ENCODE measurements around the gene LHFPL2. TPM values are rescaled to one million over a fixed set of nuclear protein-coding genes. Genes with fewer than 3 reads are reported as not detected.

The LHFPL2 gene
- total and polyA plus RNA-seq, 9 of the 15 experiments (the other 6 are each of a cell fraction or from before 2014, with no cell fraction given): 1.0 to 6.6 (median 4.6) TPM

- POLR2A ChIA-PET: interaction anchor here (0.7 to 1.6 kb wide), 4 partner anchors 8 to 276 kb away, joined by 3 to 5 read pairs (median 3); no protein-coding TSS in a partner anchor
- 25% methylated on average over 2 of the region's 2 CpGs for WGBS (ENCODE audit: insufficient coverage, low coverage, missing lambda C conversion rate)
- in situ Hi-C loops (cut with MboI) (loop anchor here (5.0 kb wide), 1 partner anchor 66 kb away; no protein-coding TSS in a partner anchor), intact Hi-C loops (cut with micrococcal nuclease) (no loop called here)
- TF ChIP-seq HDAC3 (IDR thresholded peaks at IDR 0.05; ENCODE audit: borderline replicate concordance, partially characterized antibody): no peak
- no peak for TF ChIP-seq ERF (CRISPR knock-in tag; IDR thresholded peaks at IDR 0.05)
- no peak for TF ChIP-seq POLR2AphosphoS5 (IDR thresholded peaks at IDR 0.05; ENCODE audit: control insufficient read depth, insufficient read depth, low read depth, low read length)
- no peak for TF ChIP-seq ZNF24 (IDR thresholded peaks at IDR 0.05)
- no peak for TF ChIP-seq ZNF282 (CRISPR knock-in tag; IDR thresholded peaks at IDR 0.05)
- TF ChIP-seq NRF1 (conservative IDR thresholded peaks at IDR 0.05 in 1 of 2, IDR thresholded peaks at IDR 0.05 in 1 of 2): no peak
- TF ChIP-seq E2F1 (CRISPR knock-in tag; IDR thresholded peaks at IDR 0.05): no peak
- no peak for TF ChIP-seq BDP1 (IDR thresholded peaks at IDR 0.05; ENCODE audit: insufficient read depth, insufficient read length)
- TF ChIP-seq ZBTB9 (CRISPR knock-in tag; IDR thresholded peaks at IDR 0.05): no peak
- TF ChIP-seq TFE3 (CRISPR knock-in tag; IDR thresholded peaks at IDR 0.05): no peak
- TF ChIP-seq IRF2 (CRISPR knock-in tag; IDR thresholded peaks at IDR 0.05): no peak
- no peak for TF ChIP-seq HNRNPUL1 (IDR thresholded peaks at IDR 0.05; ENCODE audit: low read length)
- no peak for TF ChIP-seq GABPB1 (CRISPR knock-in tag; IDR thresholded peaks at IDR 0.05)
- no peaks in the 10 kb centered on the region for H3K27me3 ChIP-seq (ENCODE audit: control insufficient read depth in 2 of 2, insufficient read depth in 2 of 2, low read length in 2 of 2)
- no peak for DNase-seq (ENCODE audit: extremely low read depth in 1 of 4, low spot score in 3 of 4)
- FAIRE-seq: no peak
- BruUV-seq (replicated peaks): no TSS peak
- no peak overlapping the region for H3K9ac ChIP-seq (ENCODE audit: insufficient read depth in 1 of 2, low read depth in 2 of 2, low read length in 2 of 2)
- no peaks in the 10 kb centered on the region for H3K9me3 ChIP-seq (replicated peaks; ENCODE audit: control insufficient read depth, insufficient read depth, low read depth, low read length)
- no peak overlapping the region for H3K27ac ChIP-seq (ENCODE audit: extremely low read depth, low read depth, low read length)
- no peak for ATAC-seq
- no peaks in the 10 kb centered on the region for H3K36me3 ChIP-seq (ENCODE audit: control insufficient read depth, insufficient read depth, low read length)
- peaks cover 3 to 14% of the 10 kb centered on the region in 2 experiments; a peak in 4 of 5 replicates for H3K4me1 ChIP-seq (replicated peaks in 1 of 2; ENCODE audit: control insufficient read depth in 2 of 2, insufficient read depth in 2 of 2, low read length in 2 of 2)
- H3K79me2 ChIP-seq (ENCODE audit: control insufficient read depth, insufficient read depth, low read length): no peaks in the 10 kb centered on the region
- no peak overlapping the region for H2AFZ ChIP-seq (ENCODE audit: low read depth, low read length)
- no peaks in the 10 kb centered on the region for H4K20me1 ChIP-seq (replicated peaks; ENCODE audit: control insufficient read depth, insufficient read depth, low read length)
- H3K4me3 ChIP-seq: no peak overlapping the region
- H3K4me2 ChIP-seq (ENCODE audit: insufficient read depth, low read length): no peak overlapping the region
- H3K9me1 ChIP-seq (ENCODE audit: control insufficient read depth, insufficient read depth, low read length): no peaks in the 10 kb centered on the region
- CTCF ChIA-PET (ENCODE audit: low intra/inter-chr PET ratio): no interaction called here
These were observed 35.4 kb downstream of the LHFPL2 start for GRCh38 chr5:78613151-78613533.

All from K562 (cell line).